B cell (primary cell): ENCODE results near the gene FIGNL2. TPM values are rescaled to one million over a fixed set of nuclear protein-coding genes. Genes with fewer than 3 reads are reported as not detected.

Experiments
- ATAC-seq: fragments of 200-7000 bp; cut with Tn5 transposase; one replicate; pipeline ENCODE4 v1.10.0; 2021; ENCODE audit warnings: low read depth, mild to moderate bottlenecking, moderate number of reproducible peaks, moderate library complexity
- CTCF ChIA-PET: fragments of 350-600 bp; sonication (Branson Sonifier 250); formaldehyde crosslinking; loops from one replicate; lab custom pipeline; 2021; ENCODE audit warnings: antibody characterized with exemption, inconsistent platforms; lab: Charles Lee
- POLR2A ChIA-PET: fragments of 350-600 bp; sonication (Branson Sonifier 250); formaldehyde crosslinking; loops from one replicate; lab custom pipeline; 2021; ENCODE audit warnings: antibody characterized with exemption; lab: Charles Lee
- DNase-seq: peaks from one replicate; pipeline ENCODE4 v3.0.0; 2013
- H2AFZ ChIP-seq: 2 replicates; pipeline ENCODE4 v1.6.1; 2012; ENCODE audit warnings: mild to moderate bottlenecking, low read depth, low read length; ENCODE audit not compliant: insufficient read depth, poor library complexity, severe bottlenecking
- H3K27ac ChIP-seq, 2 donors: 1 replicate in 1 of 2; 2 replicates in 1 of 2; pipeline ENCODE4 v1.5.1; 2012 to 2013; ENCODE audit warnings: low read length in 2 of 2, mild to moderate bottlenecking in 2 of 2, moderate library complexity in 1 of 2
- H3K27me3 ChIP-seq, 4 experiments: fragments of 200-600 bp in 1 of 4; sonication (generic) in 1 of 4; replicated peaks in 1 of 4; 1 replicate in 2 of 4; 2 replicates in 2 of 4; pipeline versions ENCODE4 v1.6.1 to v1.7.0; 2013 to 2016; ENCODE audit warnings: low read length in 3 of 4, mild to moderate bottlenecking in 2 of 4, mixed read lengths in 1 of 4, moderate library complexity in 1 of 4; ENCODE audit not compliant: insufficient read depth in 4 of 4, control insufficient read depth in 3 of 4; ENCODE audit errors: control extremely low read depth in 1 of 4
- H3K36me3 ChIP-seq, 2 experiments: replicated peaks in 1 of 2; 1 replicate in 1 of 2; 2 replicates in 1 of 2; pipeline versions ENCODE4 v1.6.1 to v1.7.1; 2013; ENCODE audit warnings: low read length in 1 of 2; ENCODE audit not compliant: insufficient read depth in 2 of 2, control insufficient read depth in 1 of 2; ENCODE audit errors: control extremely low read depth in 1 of 2, extremely low read depth in 1 of 2
- H3K4me1 ChIP-seq, 2 donors: fragments of 200-600 bp in 1 of 2; sonication (generic) in 1 of 2; 1 replicate in 1 of 2; 2 replicates in 1 of 2; pipeline versions ENCODE4 v1.5.1 to v1.6.1; 2013 to 2017; ENCODE audit warnings: low read length in 2 of 2; ENCODE audit not compliant: control insufficient read depth in 2 of 2, insufficient read depth in 2 of 2
- H3K4me2 ChIP-seq: replicated peaks from 2 replicates; pipeline ENCODE3; 2012; ENCODE audit warnings: mild to moderate bottlenecking, low read depth, low read length; ENCODE audit not compliant: poor library complexity, severe bottlenecking
- H3K4me3 ChIP-seq, 5 experiments: fragments of 200-600 bp in 1 of 5; sonication (generic) in 1 of 5; 1 replicate in 3 of 5; 2 replicates in 2 of 5; pipeline versions ENCODE4 v1.5.1 to v1.7.0; 2011 to 2016; ENCODE audit warnings: low read length in 4 of 5, mild to moderate bottlenecking in 4 of 5, low read depth in 2 of 5, control low read depth in 1 of 5, moderate library complexity in 1 of 5; ENCODE audit not compliant: insufficient read depth in 1 of 5; ENCODE audit errors: control extremely low read depth in 1 of 5, extremely low read depth in 1 of 5
- H3K79me2 ChIP-seq: fragments of 200-600 bp; sonication (generic); one replicate; pipeline ENCODE4 v1.6.0; 2016; ENCODE audit warnings: low read length; ENCODE audit not compliant: control insufficient read depth, insufficient read depth
- H3K9ac ChIP-seq: fragments of 200-600 bp; sonication (generic); 2 replicates; pipeline ENCODE4 v1.6.1; 2017; ENCODE audit warnings: mild to moderate bottlenecking, low read length, moderate library complexity
- H3K9me3 ChIP-seq, 3 donors: one replicate each; pipeline versions ENCODE4 v1.6.1 to v1.7.1; 2013; ENCODE audit warnings: low read length in 2 of 3; ENCODE audit not compliant: control insufficient read depth in 2 of 3, insufficient read depth in 1 of 3; ENCODE audit errors: control extremely low read depth in 1 of 3
- H4K20me1 ChIP-seq: 2 replicates; pipeline ENCODE4 v1.6.0; 2012; ENCODE audit warnings: mild to moderate bottlenecking, low read length; ENCODE audit not compliant: insufficient read depth, control insufficient read depth, poor library complexity, severe bottlenecking
- H3K27ac Mint-ChIP-seq: one replicate; pipeline ENCODE4 v1.8.0; 2021; ENCODE audit warnings: mixed read lengths
- H3K27me3 Mint-ChIP-seq: one replicate; pipeline ENCODE4 v1.8.0; 2021; ENCODE audit warnings: mixed read lengths
- H3K4me1 Mint-ChIP-seq: one replicate; pipeline ENCODE4 v1.8.0; 2021; ENCODE audit warnings: mixed read lengths
- H3K4me3 Mint-ChIP-seq: one replicate; pipeline ENCODE4 v1.8.0; 2021; ENCODE audit warnings: mixed read lengths
- H3K9me3 Mint-ChIP-seq: one replicate; pipeline ENCODE4 v1.8.0; 2022; ENCODE audit warnings: mixed read lengths; ENCODE audit not compliant: insufficient read depth
- EZH2 ChIP-seq: IDR thresholded peaks from 2 replicates; pipeline ENCODE4 v1.6.1; 2012; ENCODE audit warnings: borderline replicate concordance, low read depth, mild to moderate bottlenecking, moderate library complexity, low read length; ENCODE audit not compliant: insufficient read depth, poor library complexity, severe bottlenecking
- WGBS: methylation state at CpG from one replicate; pipeline ENCODE4 v1.1.5; 2013; ENCODE audit warnings: missing lambda C conversion rate; ENCODE audit not compliant: insufficient coverage; 5-methylcytosine and 5-hydroxymethylcytosine counted together
- intact Hi-C: fragments of 100-400 bp; cut with micrococcal nuclease; formaldehyde crosslinking; loops from one replicate; pipeline ENCODE4 v1.10.0; 2022
- polyA plus RNA-seq: library from polyadenylated mRNA; depleted of rRNA; stranded (reverse); fragments of >200 nt; gene quantifications from 2 replicates; pipeline ENCODE4 v1.2.3, GENCODE V29; 2012
- total RNA-seq, 2 donors: library from RNA; stranded (reverse); fragments of 120-200 nt in 1 of 2; gene quantifications; 1 replicate in 1 of 2; 2 replicates in 1 of 2; pipeline versions ENCODE4 v1.2.3 to v1.2.4, GENCODE V29; 2013 to 2022
- TF ChIP-seq, protein P1 (sequence below): fragments of 200-600 bp; IDR thresholded peaks from one replicate; pipeline ENCODE4 v1.8.0; 2022; ENCODE audit warnings: antibody characterized with exemption, mild to moderate bottlenecking

The FIGNL2 gene
- total and polyA plus RNA-seq, 2 donors (not counting 1 experiment from before 2014, with no cell fraction given) = 0.16 to 0.79 TPM

DNA sequence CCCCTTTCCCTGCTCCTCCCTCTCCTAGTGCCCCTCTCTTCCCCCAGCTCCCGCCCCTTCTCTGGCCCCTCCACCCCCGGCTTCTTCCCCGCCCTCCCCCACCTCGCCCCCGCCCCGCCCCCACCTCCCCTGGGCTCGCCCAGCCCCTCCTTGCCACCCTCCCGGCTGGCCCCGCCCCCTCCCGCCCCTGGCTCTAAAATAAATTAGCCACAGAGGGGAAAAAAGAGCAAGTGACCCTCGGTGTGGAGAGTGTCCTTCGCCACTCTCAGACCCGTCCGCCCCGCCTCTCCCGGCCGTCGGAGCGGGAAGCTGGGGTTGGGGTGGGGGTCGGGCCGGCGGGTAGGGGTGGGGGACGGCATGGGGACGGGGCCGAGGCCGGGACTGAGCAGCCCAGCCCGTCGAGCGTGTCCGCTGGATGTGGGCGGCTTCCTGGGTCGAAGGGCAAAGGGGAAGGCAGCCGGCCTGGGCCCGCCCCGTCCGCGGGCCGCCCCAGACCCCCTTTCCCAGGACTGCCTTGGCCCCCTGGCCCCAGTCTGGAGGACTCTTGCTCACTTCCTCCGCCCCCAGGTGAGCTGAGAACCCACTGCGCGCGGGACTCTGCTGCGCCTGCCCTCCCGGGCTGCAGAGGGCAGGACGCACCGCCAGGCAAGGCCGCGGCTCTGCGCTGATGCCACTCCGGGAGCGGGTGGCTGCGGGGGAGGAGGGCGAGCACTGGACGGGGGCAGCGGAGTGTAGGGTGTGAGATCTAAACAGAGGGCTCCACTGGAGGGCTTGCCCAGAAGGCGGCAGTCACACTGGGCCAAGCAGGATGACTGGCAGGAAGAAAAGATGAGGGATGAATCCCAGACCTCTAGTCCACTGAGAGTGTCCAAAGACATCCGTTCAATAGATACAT is 570 bp upstream of the FIGNL2 start:
- Mint-ChIP-seq H3K4me3 (peak overlapping the region; percentile 44), H3K4me1 (peaks cover 11% of the 10 kb centered on the region), H3K9me3 (no peaks in the 10 kb centered on the region), H3K27ac (no peak overlapping the region), H3K27me3 (peaks cover 55% of the 10 kb centered on the region)
- 93% methylated on average over 38 of the region's 57 CpGs for WGBS
- Histone ChIP-seq H3K79me2 (no peaks in the 10 kb centered on the region), H4K20me1 (no peaks in the 10 kb centered on the region), H3K27me3 (peaks cover 0 to 65% (median 22%) of the 10 kb centered on the region in 4 experiments), H3K4me1 (peaks cover 22 to 29% of the 10 kb centered on the region in 2 donors), H3K9ac (no peak overlapping the region), H3K27ac (no peak overlapping the region), H3K4me2 (no peak overlapping the region), H2AFZ (no peak overlapping the region), H3K36me3 (no peaks in the 10 kb centered on the region), H3K9me3 (peaks cover 0 to 12% (median 0%) of the 10 kb centered on the region in 3 donors), H3K4me3 (no peak overlapping the region)
- no peak for ATAC-seq
- no peak for TF ChIP-seq EZH2
- TF ChIP-seq, protein P1, sequence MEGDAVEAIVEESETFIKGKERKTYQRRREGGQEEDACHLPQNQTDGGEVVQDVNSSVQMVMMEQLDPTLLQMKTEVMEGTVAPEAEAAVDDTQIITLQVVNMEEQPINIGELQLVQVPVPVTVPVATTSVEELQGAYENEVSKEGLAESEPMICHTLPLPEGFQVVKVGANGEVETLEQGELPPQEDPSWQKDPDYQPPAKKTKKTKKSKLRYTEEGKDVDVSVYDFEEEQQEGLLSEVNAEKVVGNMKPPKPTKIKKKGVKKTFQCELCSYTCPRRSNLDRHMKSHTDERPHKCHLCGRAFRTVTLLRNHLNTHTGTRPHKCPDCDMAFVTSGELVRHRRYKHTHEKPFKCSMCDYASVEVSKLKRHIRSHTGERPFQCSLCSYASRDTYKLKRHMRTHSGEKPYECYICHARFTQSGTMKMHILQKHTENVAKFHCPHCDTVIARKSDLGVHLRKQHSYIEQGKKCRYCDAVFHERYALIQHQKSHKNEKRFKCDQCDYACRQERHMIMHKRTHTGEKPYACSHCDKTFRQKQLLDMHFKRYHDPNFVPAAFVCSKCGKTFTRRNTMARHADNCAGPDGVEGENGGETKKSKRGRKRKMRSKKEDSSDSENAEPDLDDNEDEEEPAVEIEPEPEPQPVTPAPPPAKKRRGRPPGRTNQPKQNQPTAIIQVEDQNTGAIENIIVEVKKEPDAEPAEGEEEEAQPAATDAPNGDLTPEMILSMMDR = no peak
- intact Hi-C loops = no loop called here
- no peak for DNase-seq
- ChIA-PET POLR2A (no interaction called here), CTCF (no interaction called here)
